Endothelial cell of umbilical vein (primary cell): ENCODE data around the gene DCUN1D5. TPM values are rescaled to one million over a fixed set of nuclear protein-coding genes. Genes with fewer than 3 reads are reported as not detected.

Source experiments
- BruUV-seq: library from RNA; stranded (reverse); fragments of 400-500 nt; replicated peaks from 2 replicates; lab custom pipeline; 2021; lab: Mats Ljungman, UMichigan
- CTCF ChIA-PET: fragments of 300-600, 350-600 bp; sonication (Branson Sonifier 250); formaldehyde crosslinking; loops from one replicate; lab custom pipeline; 2021; ENCODE audit warnings: antibody characterized with exemption, inconsistent platforms; lab: Charles Lee
- POLR2A ChIA-PET: fragments of 300-600, 350-600 bp; sonication (Branson Sonifier 250); formaldehyde crosslinking; loops from one replicate; lab custom pipeline; 2021; ENCODE audit warnings: antibody characterized with exemption, inconsistent platforms; lab: Charles Lee
- DNase-seq: peaks from one replicate; pipeline ENCODE4 v3.0.0-alpha.2; 2011; ENCODE audit warnings: low read depth, low spot score
- FAIRE-seq: peaks from 2 replicates; lab custom pipeline; 2011; peaks lifted over from hg19 to GRCh38; lab: Jason Lieb, UNC
- H2AFZ ChIP-seq: 2 replicates; pipeline ENCODE4 v1.6.0; 2012; ENCODE audit warnings: low read depth, low read length, control low read depth, inconsistent platforms
- H3K27ac ChIP-seq: 2 replicates; pipeline ENCODE4 v1.5.1; 2011; ENCODE audit warnings: low read depth, mild to moderate bottlenecking, control low read depth, low read length, moderate library complexity; ENCODE audit not compliant: insufficient read depth
- H3K27me3 ChIP-seq, 2 experiments: 2 replicates each; pipeline versions ENCODE4 v1.6.0 to v1.6.1; 2011; ENCODE audit warnings: low read length in 2 of 2, mixed read lengths in 1 of 2; ENCODE audit not compliant: control insufficient read depth in 2 of 2, insufficient read depth in 2 of 2
- H3K36me3 ChIP-seq, 2 experiments: 2 replicates in 1 of 2; 3 replicates in 1 of 2; pipeline ENCODE4 v1.5.1; 2011; ENCODE audit warnings: low read length in 2 of 2, mild to moderate bottlenecking in 1 of 2, moderate library complexity in 1 of 2; ENCODE audit not compliant: control insufficient read depth in 2 of 2, insufficient read depth in 2 of 2; ENCODE audit errors: extremely low read depth in 1 of 2
- H3K4me1 ChIP-seq: 3 replicates; pipeline ENCODE4 v1.5.1; 2011; ENCODE audit warnings: mild to moderate bottlenecking, low read length; ENCODE audit not compliant: control insufficient read depth, insufficient read depth; ENCODE audit errors: extremely low read depth
- H3K4me2 ChIP-seq: 2 replicates; pipeline ENCODE4 v1.6.1; 2011; ENCODE audit warnings: low read length, control low read depth, mixed read lengths; ENCODE audit not compliant: insufficient read depth
- H3K4me3 ChIP-seq, 3 experiments: fragments of 200-600 bp in 1 of 3; sonication (generic), shearing (Covaris generic) in 1 of 3; replicated peaks in 1 of 3; 2 replicates each; pipeline ENCODE4 v1.5.1; 2011 to 2016; ENCODE audit warnings: control low read depth in 3 of 3, low read length in 3 of 3, mild to moderate bottlenecking in 2 of 3, inconsistent platforms in 1 of 3, low read depth in 1 of 3, moderate library complexity in 1 of 3; ENCODE audit not compliant: insufficient read depth in 1 of 3
- H3K79me2 ChIP-seq: 2 replicates; pipeline ENCODE4 v1.6.0; 2012; ENCODE audit warnings: low read length, inconsistent platforms; ENCODE audit not compliant: control insufficient read depth, insufficient read depth
- H3K9ac ChIP-seq: replicated peaks from 2 replicates; pipeline ENCODE3; 2011; ENCODE audit warnings: low read length, control low read depth; ENCODE audit not compliant: insufficient read depth; ENCODE audit errors: extremely low read depth
- H3K9me1 ChIP-seq: replicated peaks from 3 replicates; pipeline ENCODE4 v1.6.0; 2011; ENCODE audit warnings: mild to moderate bottlenecking, low read length; ENCODE audit not compliant: control insufficient read depth, insufficient read depth; ENCODE audit errors: extremely low read depth
- H3K9me3 ChIP-seq: replicated peaks from 2 replicates; pipeline ENCODE4 v1.5.1; 2012; ENCODE audit warnings: low read length, inconsistent platforms; ENCODE audit not compliant: control insufficient read depth, insufficient read depth
- H4K20me1 ChIP-seq: replicated peaks from 2 replicates; pipeline ENCODE3; 2011; ENCODE audit warnings: mild to moderate bottlenecking, low read length; ENCODE audit not compliant: control insufficient read depth, insufficient read depth; ENCODE audit errors: extremely low read depth
- CTCF ChIP-seq, 2 donors: IDR thresholded peaks; 1 replicate in 1 of 2; 2 replicates in 1 of 2; pipeline ENCODE4 v1.5.1; 2011; ENCODE audit warnings: low read length in 2 of 2, mild to moderate bottlenecking in 2 of 2, moderate library complexity in 2 of 2, control low read depth in 1 of 2, inconsistent platforms in 1 of 2, low read depth in 1 of 2; ENCODE audit not compliant: insufficient read depth in 1 of 2; ENCODE audit errors: extremely low read depth in 1 of 2
- EZH2 ChIP-seq: IDR thresholded peaks from 2 replicates; pipeline ENCODE4 v1.6.1; 2012; ENCODE audit warnings: borderline replicate concordance, low read depth, mild to moderate bottlenecking, moderate library complexity, low read length, inconsistent platforms; ENCODE audit not compliant: severe bottlenecking
- FOS ChIP-seq: IDR thresholded peaks from 2 replicates; pipeline ENCODE4 v1.6.1; 2011; ENCODE audit warnings: mild to moderate bottlenecking, low read length, moderate library complexity, borderline replicate concordance; ENCODE audit not compliant: insufficient read depth
- GATA2 ChIP-seq: IDR thresholded peaks from 2 replicates; pipeline ENCODE4 v1.7.0; 2011; ENCODE audit warnings: low read depth, mild to moderate bottlenecking, moderate library complexity, mixed read lengths, low read length; ENCODE audit not compliant: insufficient read length, insufficient read depth
- MYC ChIP-seq: IDR thresholded peaks from one replicate; pipeline ENCODE4 v1.6.1; 2011; ENCODE audit warnings: mild to moderate bottlenecking, low read depth, low read length
- POLR2A ChIP-seq: IDR thresholded peaks from 2 replicates; pipeline ENCODE4 v1.6.1; 2012; ENCODE audit warnings: low read depth, mild to moderate bottlenecking, control low read depth, low read length
- POLR2AphosphoS5 ChIP-seq: IDR thresholded peaks from 2 replicates; pipeline ENCODE4 v1.6.1; 2012; ENCODE audit warnings: low read depth, mild to moderate bottlenecking, control low read depth, low read length, moderate library complexity; ENCODE audit not compliant: insufficient read depth
- dilution Hi-C: fragments of 300-500 bp; cut with MboI; formaldehyde crosslinking; loops from one replicate; pipeline ENCODE4 v1.15.0; 2019; ENCODE audit warnings: low sequenced_read_pairs; ENCODE audit not compliant: extremely low pct_ligation_motif_present
- intact Hi-C: fragments of 100-400 bp; cut with micrococcal nuclease; formaldehyde crosslinking; loops from one replicate; pipeline ENCODE4 v1.10.0; 2022
- polyA plus RNA-seq, 4 experiments: library from polyadenylated mRNA; depleted of rRNA in 3 of 4; stranded (reverse) in 3 of 4; unstranded in 1 of 4; fragments of >200 nt; gene quantifications; 2 replicates each; pipeline versions ENCODE4 v1.2.1 to v1.2.3, GENCODE V29; 2011 to 2012; ENCODE audit warnings: missing spikeins in 1 of 4
- total RNA-seq: library from RNA; stranded (reverse); gene quantifications from 2 replicates; pipeline ENCODE4 v1.2.3, GENCODE V29; 2021

Gene DCUN1D5
- total and polyA plus RNA-seq, 2 donors (not counting 3 experiments of a cell fraction or from before 2014, with no cell fraction given): 32.9 to 49.8 TPM

- Histone ChIP-seq H3K9me1 (no peaks in the 10 kb centered on the region), H3K4me3 (no peak overlapping the region), H3K79me2 (no peaks in the 10 kb centered on the region), H3K4me2 (no peak overlapping the region), H3K9ac (no peak overlapping the region), H3K36me3 (no peaks in the 10 kb centered on the region), H3K27me3 (no peaks in the 10 kb centered on the region), H3K9me3 (no peaks in the 10 kb centered on the region), H4K20me1 (no peaks in the 10 kb centered on the region), H3K27ac (no peak overlapping the region), H3K4me1 (peaks cover 9% of the 10 kb centered on the region), H2AFZ (no peak overlapping the region)
- TF ChIP-seq EZH2 (no peak), POLR2A (no peak), CTCF (IDR thresholded peaks at IDR 0.05; ENCODE audit: extremely low read depth in 1 of 2, insufficient read depth in 1 of 2, low read depth in 1 of 2, low read length in 2 of 2) (no peak), GATA2 (no peak), MYC (no peak), POLR2AphosphoS5 (no peak), FOS (no peak)
- intact Hi-C loops: no loop called here
- ChIA-PET CTCF (no interaction called here), POLR2A (no interaction called here)
- no TSS peak for BruUV-seq
- DNase-seq: no peak
- FAIRE-seq: no peak
- dilution Hi-C loops: no loop called here
Observed at GRCh38 chr11:103031834-103032233, 60.1 kb downstream of the DCUN1D5 start.
